Mesenchymal stem cell (in vitro differentiated cells and primary cell): ENCODE data around the gene TTLL8. TPM values are rescaled to one million over a fixed set of nuclear protein-coding genes. Genes with fewer than 3 reads are reported as not detected.

Experiments
- DNase-seq: peaks from one replicate; pipeline ENCODE4 v3.0.0-alpha.2; 2013
- H2AFZ ChIP-seq: one replicate; pipeline ENCODE4 v1.6.1; 2013; ENCODE audit warnings: low read depth, mild to moderate bottlenecking, control low read depth, inconsistent platforms, low read length, moderate library complexity
- H2AK5ac ChIP-seq: 2 replicates; pipeline ENCODE4 v1.6.1; 2013; ENCODE audit warnings: low read length, moderate library complexity, mild to moderate bottlenecking, inconsistent platforms; ENCODE audit not compliant: severe bottlenecking
- H2BK120ac ChIP-seq: one replicate; pipeline ENCODE4 v1.6.1; 2013; ENCODE audit warnings: low read depth, mild to moderate bottlenecking, inconsistent platforms, low read length, moderate library complexity
- H2BK12ac ChIP-seq, 2 experiments: one replicate each; pipeline ENCODE4 v1.6.1; 2013; ENCODE audit warnings: inconsistent platforms in 2 of 2, low read length in 2 of 2, mild to moderate bottlenecking in 2 of 2, moderate library complexity in 2 of 2, control low read depth in 1 of 2
- H2BK15ac ChIP-seq: one replicate; pipeline ENCODE4 v1.6.1; 2013; ENCODE audit warnings: mild to moderate bottlenecking, low read depth, inconsistent platforms; ENCODE audit not compliant: poor library complexity, severe bottlenecking
- H2BK5ac ChIP-seq: 2 replicates; pipeline ENCODE4 v1.6.1; 2013; ENCODE audit warnings: low read depth, mild to moderate bottlenecking, low read length, control low read depth, inconsistent platforms; ENCODE audit not compliant: poor library complexity, severe bottlenecking
- H3K14ac ChIP-seq, 2 experiments: one replicate each; pipeline ENCODE4 v1.6.1; 2013; ENCODE audit warnings: inconsistent platforms in 2 of 2, low read length in 2 of 2, control low read depth in 1 of 2, mild to moderate bottlenecking in 1 of 2, moderate library complexity in 1 of 2
- H3K18ac ChIP-seq, 2 experiments: one replicate each; pipeline ENCODE4 v1.6.1; 2013; ENCODE audit warnings: inconsistent platforms in 2 of 2, low read length in 2 of 2, control low read depth in 1 of 2, low read depth in 1 of 2, mild to moderate bottlenecking in 1 of 2
- H3K23ac ChIP-seq, 2 experiments: one replicate each; pipeline ENCODE4 v1.6.1; 2013; ENCODE audit warnings: inconsistent platforms in 2 of 2, low read length in 2 of 2, mild to moderate bottlenecking in 2 of 2, moderate library complexity in 2 of 2, control low read depth in 1 of 2
- H3K27ac ChIP-seq: 2 replicates; pipeline ENCODE4 v1.5.1; 2013; ENCODE audit warnings: mild to moderate bottlenecking, moderate library complexity, low read length, control low read depth, inconsistent platforms; ENCODE audit not compliant: poor library complexity, severe bottlenecking
- H3K27me3 ChIP-seq, 2 experiments: 2 replicates each; pipeline versions ENCODE4 v1.6.1 to v1.7.0; 2013; ENCODE audit warnings: low read length in 2 of 2, mild to moderate bottlenecking in 2 of 2, moderate library complexity in 2 of 2, control low read depth in 1 of 2, inconsistent platforms in 1 of 2; ENCODE audit not compliant: control insufficient read depth in 1 of 2, insufficient read depth in 1 of 2
- H3K36me3 ChIP-seq, 2 experiments: 2 replicates each; pipeline versions ENCODE4 v1.6.1 to v1.7.0; 2013; ENCODE audit warnings: low read length in 2 of 2, control low read depth in 1 of 2, inconsistent platforms in 1 of 2, low read depth in 1 of 2, mild to moderate bottlenecking in 1 of 2; ENCODE audit not compliant: insufficient read depth in 2 of 2, control insufficient read depth in 1 of 2
- H3K4ac ChIP-seq, 2 experiments: one replicate each; pipeline ENCODE4 v1.6.1; 2013; ENCODE audit warnings: inconsistent platforms in 2 of 2, low read length in 2 of 2, mild to moderate bottlenecking in 2 of 2, moderate library complexity in 2 of 2, control low read depth in 1 of 2, low read depth in 1 of 2
- H3K4me1 ChIP-seq: 2 replicates; pipeline ENCODE4 v1.6.1; 2013; ENCODE audit warnings: low read depth, low read length, control low read depth; ENCODE audit not compliant: control insufficient read depth, insufficient read depth
- H3K4me2 ChIP-seq: 2 replicates; pipeline ENCODE4 v1.6.1; 2013; ENCODE audit warnings: low read length, mild to moderate bottlenecking, inconsistent platforms; ENCODE audit not compliant: poor library complexity, severe bottlenecking
- H3K4me3 ChIP-seq, 2 experiments: 2 replicates each; pipeline versions ENCODE4 v1.5.1 to v1.7.0; 2013; ENCODE audit warnings: low read length in 2 of 2, mild to moderate bottlenecking in 2 of 2, control low read depth in 1 of 2, low read depth in 1 of 2; ENCODE audit not compliant: insufficient read depth in 1 of 2
- H3K79me1 ChIP-seq: replicated peaks from 2 replicates; pipeline ENCODE4 v1.6.1; 2013; ENCODE audit warnings: mild to moderate bottlenecking, control low read depth, low read length, inconsistent platforms; ENCODE audit not compliant: poor library complexity, severe bottlenecking
- H3K9ac ChIP-seq: 2 replicates; pipeline ENCODE4 v1.7.0; 2013; ENCODE audit warnings: mild to moderate bottlenecking, low read length, moderate library complexity
- H3K9me3 ChIP-seq: 2 replicates; pipeline ENCODE4 v1.7.0; 2013; ENCODE audit warnings: mild to moderate bottlenecking, low read length; ENCODE audit not compliant: control insufficient read depth
- H4K8ac ChIP-seq: one replicate; pipeline ENCODE4 v1.6.1; 2013; ENCODE audit warnings: inconsistent platforms, mild to moderate bottlenecking, low read length, moderate library complexity
- H4K91ac ChIP-seq: one replicate; pipeline ENCODE4 v1.6.1; 2013; ENCODE audit warnings: mild to moderate bottlenecking, low read length, inconsistent platforms
- WGBS: methylation state at CpG from one replicate; pipeline ENCODE4 v1.1.7; 2013; ENCODE audit warnings: mixed read lengths; 5-methylcytosine and 5-hydroxymethylcytosine counted together
- polyA plus RNA-seq, 2 experiments: library from polyadenylated mRNA; stranded (reverse); fragments of 200-250 nt; gene quantifications; one replicate each; pipeline ENCODE4 v1.2.3, GENCODE V29; 2013

The TTLL8 gene
- polyA plus RNA-seq (2013, experiment 1 of 2) = not detected
- not detected for polyA plus RNA-seq (2013, experiment 2 of 2)

DNA sequence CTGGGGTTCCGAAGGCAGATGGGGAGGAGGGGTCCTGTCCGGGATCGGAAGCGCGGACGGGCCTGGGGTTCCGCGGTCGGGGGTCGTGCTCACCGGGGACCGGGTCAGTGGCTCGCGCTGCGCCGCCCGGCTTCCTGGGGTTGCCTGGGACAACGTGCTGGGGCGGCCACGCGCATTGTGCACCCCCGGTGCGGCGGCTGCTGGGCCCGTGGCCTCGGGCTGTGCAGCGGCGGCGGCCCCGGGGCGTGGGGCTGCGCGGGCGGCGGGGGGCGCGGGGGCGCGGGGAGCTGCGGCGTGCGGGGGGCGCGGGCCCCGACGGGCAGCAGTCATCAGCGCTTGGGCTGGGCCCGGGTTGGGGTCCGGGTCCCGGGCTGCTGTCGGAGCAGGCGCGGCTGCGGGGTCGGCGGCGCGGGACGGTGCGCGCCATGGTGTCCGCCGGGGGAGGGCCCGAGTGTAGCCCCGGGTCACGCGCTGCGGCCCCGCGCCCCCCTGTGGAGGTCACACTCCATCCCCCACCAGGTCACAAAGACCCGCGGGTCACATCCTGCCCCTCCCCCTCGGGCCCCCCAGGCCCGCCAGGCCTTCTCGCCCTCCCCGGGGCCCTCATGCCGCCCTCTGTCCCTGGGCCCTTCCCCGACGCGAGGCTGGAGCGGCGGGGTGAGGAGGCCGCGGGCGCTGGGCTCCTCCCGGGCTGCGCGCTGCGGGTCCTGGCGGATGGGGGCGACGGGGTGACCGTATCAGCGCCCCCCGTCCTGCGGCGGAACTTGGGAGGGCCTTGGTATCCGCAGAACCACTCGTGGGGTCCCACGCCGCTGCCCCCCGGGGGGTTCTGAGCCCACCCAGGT lies at the start of gene TTLL8:
Gene TTLL8 (minus strand): TSS at position 238 of the 845 bp plus-strand sequence.
- H3K4me1 ChIP-seq = peaks cover 12% of the 10 kb centered on the region
- no peak within 1 kb of the TSS for H2BK12ac ChIP-seq
- no peak within 1 kb of the TSS for H2BK120ac ChIP-seq
- 19% methylated on average over 52 of the region's 102 CpGs for WGBS
- H4K91ac ChIP-seq = no peak within 1 kb of the TSS
- H3K14ac ChIP-seq = peak within 1 kb of the TSS in 1 of 2 experiments; percentile 20
- H3K23ac ChIP-seq = no peak within 1 kb of the TSS
- no peak within 1 kb of the TSS for H3K4me3 ChIP-seq
- DNase-seq = no peak
- peak within 1 kb of the TSS in 1 of 2 experiments; percentile 69 for H3K18ac ChIP-seq
- no peak within 1 kb of the TSS for H2BK5ac ChIP-seq
- no peak within 1 kb of the TSS for H2AK5ac ChIP-seq
- H2AFZ ChIP-seq = no peak within 1 kb of the TSS
- H3K4ac ChIP-seq = no peak within 1 kb of the TSS
- no peak within 1 kb of the TSS for H2BK15ac ChIP-seq
- no peak within 1 kb of the TSS for H3K27ac ChIP-seq
- peak within 1 kb of the TSS; percentile 19 for H4K8ac ChIP-seq
- no peaks in the 10 kb centered on the region for H3K79me1 ChIP-seq
- H3K9ac ChIP-seq = no peak within 1 kb of the TSS
- H3K9me3 ChIP-seq = peaks cover 10% of the 10 kb centered on the region
- peak within 1 kb of the TSS; percentile 5 for H3K4me2 ChIP-seq
- no peaks in the 10 kb centered on the region for H3K36me3 ChIP-seq
- H3K27me3 ChIP-seq = peaks cover 35 to 58% of the 10 kb centered on the region in 2 experiments

DNA sequence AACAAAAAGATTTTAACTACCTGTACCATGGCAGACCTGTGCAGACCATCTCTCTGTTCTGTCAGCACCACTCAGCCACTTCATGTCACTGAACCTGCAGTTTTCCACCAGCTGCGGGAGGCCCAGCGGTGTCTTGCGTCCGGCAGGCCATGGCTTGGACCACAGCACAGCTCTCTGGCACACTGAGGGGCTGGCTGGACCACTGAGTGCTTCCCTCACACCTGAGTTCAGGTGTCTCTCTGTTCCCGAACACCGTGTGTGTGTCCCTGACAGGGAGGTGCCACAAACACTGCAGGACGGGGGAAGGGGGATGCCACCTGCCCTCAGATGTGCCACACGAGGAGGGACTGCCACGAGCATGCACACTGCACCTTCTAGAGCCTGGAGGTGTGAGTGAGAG lies 49.4 kb upstream of the TTLL8 start:
- no peak overlapping the region for H3K18ac ChIP-seq
- H3K27ac ChIP-seq = no peak overlapping the region
- WGBS = 92% methylated on average over 9 of the region's 9 CpGs
- no peak for DNase-seq
- no peak overlapping the region for H4K8ac ChIP-seq
- no peak overlapping the region for H3K14ac ChIP-seq
- H3K9me3 ChIP-seq = no peaks in the 10 kb centered on the region
- H3K9ac ChIP-seq = no peak overlapping the region
- no peak overlapping the region for H2AK5ac ChIP-seq
- peaks cover 8 to 21% of the 10 kb centered on the region in 2 experiments for H3K27me3 ChIP-seq
- H3K23ac ChIP-seq = no peak overlapping the region
- H3K79me1 ChIP-seq = no peaks in the 10 kb centered on the region
- H2AFZ ChIP-seq = no peak overlapping the region
- H2BK5ac ChIP-seq = no peak overlapping the region
- H3K4me3 ChIP-seq = no peak overlapping the region
- H2BK12ac ChIP-seq = no peak overlapping the region
- H3K4me2 ChIP-seq = no peak overlapping the region
- peaks cover 8% of the 10 kb centered on the region for H3K4me1 ChIP-seq
- no peaks in the 10 kb centered on the region for H3K36me3 ChIP-seq
- H2BK15ac ChIP-seq = no peak overlapping the region
- H4K91ac ChIP-seq = peak overlapping the region; percentile 2
- no peak overlapping the region for H2BK120ac ChIP-seq
- H3K4ac ChIP-seq = no peak overlapping the region

DNA sequence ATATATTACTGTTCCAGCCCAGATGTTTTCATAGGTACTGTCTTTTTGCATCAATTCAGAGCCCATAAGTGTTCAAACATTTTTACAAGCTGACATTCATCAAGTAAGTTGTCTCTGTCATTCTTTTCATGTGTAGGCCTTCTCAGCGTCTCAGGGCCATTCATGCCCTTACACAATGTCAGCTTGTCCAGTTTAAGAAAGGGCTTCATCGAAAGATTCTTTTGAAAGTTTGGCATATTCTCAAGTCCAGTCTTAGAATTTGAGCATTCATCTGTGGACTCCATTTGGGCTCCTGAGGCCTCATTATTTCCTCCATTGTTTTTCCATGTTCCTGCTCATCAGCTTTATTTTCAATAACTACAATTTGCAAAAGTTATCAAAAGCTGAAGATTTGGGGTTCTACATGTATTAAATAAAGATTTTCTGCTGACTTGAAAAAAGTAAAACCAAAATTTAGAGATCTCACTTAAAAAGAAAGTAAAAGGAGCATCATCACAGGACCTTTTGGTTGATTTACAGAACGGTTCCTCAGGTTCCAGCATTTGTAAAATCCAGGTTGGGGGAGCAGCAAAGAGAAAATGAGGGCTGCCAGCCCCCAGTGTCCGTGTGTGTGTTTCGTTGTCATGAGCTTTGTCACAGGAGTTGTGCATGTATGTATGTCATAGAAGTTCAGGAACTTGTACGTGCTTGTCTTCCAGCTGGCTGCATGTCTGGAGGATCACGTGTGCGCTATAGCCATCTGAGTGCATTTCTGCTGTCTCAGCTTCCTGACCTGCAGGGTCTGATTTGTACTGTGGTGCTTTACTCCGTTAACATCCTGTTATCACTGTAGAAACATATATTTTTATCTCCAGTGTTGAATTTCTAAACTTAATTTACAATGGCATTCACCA lies 47.4 kb upstream of the TTLL8 start:
- Histone ChIP-seq H3K18ac (no peak overlapping the region), H3K4me1 (no peaks in the 10 kb centered on the region), H4K8ac (peak overlapping the region; percentile 80), H4K91ac (no peak overlapping the region), H2BK15ac (no peak overlapping the region), H3K79me1 (no peaks in the 10 kb centered on the region), H2AK5ac (no peak overlapping the region), H3K27me3 (peaks cover 11 to 22% of the 10 kb centered on the region in 2 experiments), H3K9ac (no peak overlapping the region), H2BK120ac (no peak overlapping the region), H3K4ac (no peak overlapping the region), H2BK12ac (no peak overlapping the region), H3K9me3 (no peaks in the 10 kb centered on the region), H3K14ac (no peak overlapping the region), H2BK5ac (no peak overlapping the region), H3K4me3 (peak overlapping the region in 1 of 2 experiments; percentile 7), H3K4me2 (no peak overlapping the region), H3K23ac (no peak overlapping the region), H3K27ac (no peak overlapping the region), H3K36me3 (no peaks in the 10 kb centered on the region), H2AFZ (no peak overlapping the region)
- DNase-seq = peak; percentile 59
- 81% methylated on average over 8 of the region's 9 CpGs for WGBS

DNA sequence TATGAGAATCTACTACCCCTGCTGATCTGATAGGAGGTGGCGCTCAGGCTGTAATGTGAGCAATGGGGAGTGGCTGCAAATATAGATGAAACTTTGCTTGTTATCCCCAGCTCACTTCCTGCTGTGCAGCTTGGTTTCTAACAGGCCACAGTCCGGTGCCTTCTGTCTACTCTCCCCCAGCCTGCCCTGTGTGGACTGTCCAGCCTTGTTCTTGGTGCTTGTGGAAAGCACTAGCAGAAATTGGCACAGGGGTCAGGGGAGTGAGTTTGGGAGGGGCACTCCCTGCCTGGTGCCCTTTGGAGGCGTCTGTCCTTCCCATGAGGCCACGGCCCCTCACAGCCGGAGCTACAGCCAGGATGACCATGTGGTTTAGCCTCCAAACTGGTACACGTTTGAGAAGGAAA lies 46.0 kb upstream of the TTLL8 start:
- H3K27ac ChIP-seq = no peak overlapping the region
- no peaks in the 10 kb centered on the region for H3K36me3 ChIP-seq
- no peak overlapping the region for H2AFZ ChIP-seq
- no peak overlapping the region for H3K4ac ChIP-seq
- no peak overlapping the region for H3K18ac ChIP-seq
- no peak overlapping the region for H3K9ac ChIP-seq
- H3K14ac ChIP-seq = no peak overlapping the region
- no peak overlapping the region for H2BK120ac ChIP-seq
- H3K27me3 ChIP-seq = peaks cover 11 to 25% of the 10 kb centered on the region in 2 experiments
- no peak overlapping the region for H4K91ac ChIP-seq
- no peak overlapping the region for H3K4me3 ChIP-seq
- H2AK5ac ChIP-seq = no peak overlapping the region
- H3K4me1 ChIP-seq = no peaks in the 10 kb centered on the region
- H2BK12ac ChIP-seq = peak overlapping the region in 1 of 2 experiments; percentile 61
- H2BK15ac ChIP-seq = no peak overlapping the region
- DNase-seq = no peak
- no peaks in the 10 kb centered on the region for H3K9me3 ChIP-seq
- no peak overlapping the region for H3K4me2 ChIP-seq
- H2BK5ac ChIP-seq = no peak overlapping the region
- H3K79me1 ChIP-seq = no peaks in the 10 kb centered on the region
- H4K8ac ChIP-seq = no peak overlapping the region
- no peak overlapping the region for H3K23ac ChIP-seq
- WGBS = 83% methylated on average over 6 of the region's 6 CpGs
